ENCODE results near the gene KCNQ5.

KCNQ5 gene

DNA sequence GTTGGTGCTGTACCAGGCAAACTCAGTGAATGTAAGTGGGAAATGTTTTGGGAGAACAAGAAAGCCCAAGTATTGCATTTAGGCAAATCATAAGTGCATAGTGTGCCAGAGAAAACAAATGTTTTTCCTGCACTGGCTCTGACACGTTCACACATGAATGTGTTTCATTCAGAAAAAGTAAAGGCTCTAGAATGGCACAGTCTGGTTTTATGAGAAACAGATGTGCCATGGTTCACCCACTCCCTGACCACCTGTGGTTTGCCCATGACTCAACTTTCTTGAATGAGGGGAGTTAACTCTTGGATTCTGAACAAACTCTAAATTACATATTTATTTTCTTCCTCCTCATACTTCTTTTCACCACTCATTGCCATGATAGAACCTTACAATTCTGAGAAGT lies 126.9 kb downstream of the KCNQ5 start:
- peak; percentile 10 for DNase-seq

DNA sequence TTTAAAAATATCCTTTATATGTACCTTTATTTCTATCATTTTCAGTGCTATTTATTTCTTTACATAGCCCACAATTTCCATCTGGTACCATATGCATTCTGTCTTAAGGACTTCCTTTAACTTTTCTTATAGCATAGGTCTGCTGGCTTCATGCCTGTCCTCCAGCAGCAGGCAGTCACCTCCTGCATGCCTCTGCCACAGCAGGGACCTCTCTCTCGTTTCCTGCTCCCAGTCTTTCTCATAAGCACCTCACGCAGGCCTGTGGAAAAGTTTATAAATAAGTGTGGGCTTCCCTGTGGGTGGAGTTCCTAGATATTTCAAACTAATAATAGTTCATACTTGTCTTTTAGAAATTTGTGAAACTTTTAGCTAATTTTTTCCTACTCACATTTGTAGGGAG lies 133.9 kb downstream of the KCNQ5 start:
- no peak for DNase-seq

DNA sequence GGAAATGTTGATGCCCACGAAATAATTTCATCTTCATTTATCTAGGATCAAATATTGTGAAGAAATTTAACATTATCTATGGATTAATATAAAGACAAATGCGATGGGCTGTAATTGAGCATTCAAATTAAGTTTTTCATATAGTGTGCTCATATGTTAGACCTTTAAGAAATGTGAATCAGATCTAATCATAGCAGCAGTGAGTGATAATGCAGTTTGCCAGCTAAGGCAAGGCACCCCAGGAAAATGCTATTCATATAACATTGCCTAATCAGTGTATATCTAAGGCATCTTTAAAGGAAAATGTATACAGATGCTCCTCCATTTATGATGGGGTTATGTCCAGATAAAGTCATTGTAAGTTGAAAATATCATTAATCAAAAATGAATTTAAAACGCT lies 135.2 kb downstream of the KCNQ5 start:
- DNase-seq: no peak

DNA sequence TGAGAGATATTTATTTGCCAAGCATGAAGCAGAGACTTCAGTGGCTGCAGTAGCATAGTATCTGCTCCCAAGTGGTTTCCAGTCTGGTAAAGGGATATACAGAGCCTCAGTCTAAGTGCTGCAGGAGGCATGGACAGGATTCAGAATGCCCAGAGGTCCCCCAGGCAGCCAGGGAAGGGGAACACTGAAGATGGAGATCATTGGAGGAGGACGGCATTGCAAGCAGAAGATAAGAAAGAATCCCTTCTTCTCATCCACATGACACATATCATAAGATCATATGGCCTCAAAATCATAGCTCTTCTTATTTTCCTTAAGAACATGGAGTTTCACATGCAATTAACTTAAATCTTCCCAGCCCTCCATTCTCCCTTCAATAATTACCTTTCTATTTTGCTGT lies 136.1 kb downstream of the KCNQ5 start:
- no peak for DNase-seq

DNA sequence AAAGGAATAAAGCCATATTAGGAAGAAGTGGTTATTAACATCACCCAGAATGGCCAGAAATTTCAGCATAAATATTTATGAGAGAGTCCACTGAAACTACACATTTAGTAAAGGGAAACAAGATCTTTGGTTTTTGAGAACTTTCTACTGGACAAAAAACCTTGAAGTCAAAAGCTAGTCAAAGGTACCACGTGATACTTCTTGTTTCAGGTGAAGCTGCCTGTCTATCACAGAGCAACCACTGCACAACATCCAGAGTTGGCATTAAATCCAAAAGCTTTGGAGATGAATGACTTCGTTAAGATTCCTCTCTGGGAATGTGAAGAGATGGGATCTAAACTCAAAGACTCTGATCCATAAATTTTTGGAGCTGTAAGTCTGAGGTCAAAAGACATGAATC lies 137.0 kb downstream of the KCNQ5 start:
- DNase-seq: no peak

DNA sequence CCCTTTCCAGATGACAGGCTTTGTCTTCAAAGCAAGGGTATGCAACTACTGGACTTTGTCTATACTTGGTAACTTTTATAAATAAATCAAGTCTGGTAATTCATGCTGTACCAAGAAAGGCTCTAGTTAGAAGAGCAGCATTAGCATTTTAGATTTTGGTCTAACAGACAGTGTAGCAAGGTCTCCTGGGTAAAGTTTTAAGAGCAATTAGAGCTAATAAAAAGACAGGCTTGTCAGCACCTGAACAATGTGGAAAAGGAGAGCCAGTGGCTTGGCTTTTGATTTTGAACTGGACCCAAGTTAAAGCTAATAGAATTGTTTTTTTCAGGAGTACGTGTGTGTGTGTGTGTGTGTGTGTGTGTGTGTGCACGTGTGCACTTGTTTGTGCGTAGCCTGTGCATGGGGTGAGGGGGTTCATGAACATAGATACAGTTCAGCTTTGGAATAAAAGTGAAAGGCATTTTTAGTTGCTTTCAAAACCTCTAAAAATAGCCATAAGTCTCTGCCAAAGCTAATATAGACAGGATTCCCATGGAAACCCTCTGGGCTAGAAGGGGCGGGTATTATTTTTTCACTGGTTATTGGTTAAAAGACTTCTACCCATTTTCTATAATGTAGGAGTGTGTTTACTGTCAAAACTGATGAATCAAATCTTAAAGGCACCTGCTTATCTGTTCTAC lies 138.4 kb downstream of the KCNQ5 start:
- no peak for DNase-seq

DNA sequence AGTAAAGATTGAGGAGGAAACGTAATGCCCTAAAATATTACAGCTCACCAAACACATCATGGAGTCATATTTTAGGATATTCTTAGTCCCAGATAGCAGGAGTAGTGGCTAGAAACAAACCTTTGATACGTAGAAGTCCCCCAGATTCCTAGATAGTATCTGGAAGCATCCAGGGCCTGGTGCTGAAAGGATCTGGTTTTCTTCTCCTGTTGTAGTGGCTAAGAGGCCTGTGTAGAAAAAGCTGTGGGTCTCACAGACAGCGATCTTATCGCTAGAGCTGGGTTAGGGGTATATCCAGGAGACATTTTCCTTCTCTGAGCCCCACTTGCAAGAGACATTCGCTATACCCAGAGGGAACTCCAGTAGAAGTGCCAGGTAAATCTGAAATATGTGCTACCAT lies 139.9 kb downstream of the KCNQ5 start:
- DNase-seq: no peak

DNA sequence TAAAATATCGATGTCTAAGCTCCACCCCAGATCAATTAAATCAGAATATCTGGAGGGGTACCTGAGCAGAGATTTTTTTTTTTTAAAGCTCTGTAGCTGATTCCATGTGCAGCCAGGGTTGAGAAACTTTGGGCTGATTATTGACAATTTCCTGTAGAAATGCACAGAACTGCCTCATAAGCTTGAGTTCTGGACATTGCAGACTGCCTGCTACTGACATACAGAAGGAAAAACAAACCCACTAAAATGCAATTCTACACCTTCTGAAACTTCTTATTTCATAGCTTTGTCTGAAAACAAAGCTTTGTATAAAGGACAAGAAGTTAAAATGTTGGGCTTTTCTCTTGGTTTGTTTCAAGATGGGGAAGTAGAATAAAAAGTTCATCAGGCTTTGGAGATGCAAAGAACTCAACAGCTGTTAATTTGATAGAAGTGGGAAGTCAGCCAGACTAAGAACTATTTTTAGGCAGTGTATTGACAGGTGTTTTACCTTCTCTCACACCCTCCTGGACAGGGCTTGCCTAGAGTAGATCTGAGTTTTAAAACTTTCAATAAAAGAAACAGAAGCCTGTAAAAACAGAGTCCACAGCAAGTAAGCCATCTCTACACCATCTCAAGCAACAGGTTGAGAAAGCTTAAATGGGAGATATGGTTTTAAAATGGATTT lies 147.7 kb downstream of the KCNQ5 start:
- DNase-seq: no peak

DNA sequence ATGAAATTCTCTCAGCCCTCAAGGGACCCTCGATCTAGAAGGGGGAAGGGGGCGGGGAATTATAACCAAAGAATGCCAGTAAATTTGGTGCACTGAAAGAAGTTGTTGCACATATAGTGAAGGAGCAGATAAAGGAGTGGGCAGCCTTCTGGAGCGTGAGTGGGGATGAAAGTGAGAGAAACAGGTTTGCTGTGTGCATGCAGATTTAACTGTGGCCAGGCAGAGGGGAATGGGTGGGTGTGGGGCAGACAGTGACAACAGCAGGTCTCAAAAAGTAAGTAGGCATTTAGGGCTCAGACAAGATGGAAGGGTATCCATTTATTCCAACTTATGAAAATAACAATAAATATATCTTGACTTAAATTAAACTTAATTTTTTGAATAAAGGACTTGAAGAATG lies 149.1 kb downstream of the KCNQ5 start:
- no peak for DNase-seq

DNA sequence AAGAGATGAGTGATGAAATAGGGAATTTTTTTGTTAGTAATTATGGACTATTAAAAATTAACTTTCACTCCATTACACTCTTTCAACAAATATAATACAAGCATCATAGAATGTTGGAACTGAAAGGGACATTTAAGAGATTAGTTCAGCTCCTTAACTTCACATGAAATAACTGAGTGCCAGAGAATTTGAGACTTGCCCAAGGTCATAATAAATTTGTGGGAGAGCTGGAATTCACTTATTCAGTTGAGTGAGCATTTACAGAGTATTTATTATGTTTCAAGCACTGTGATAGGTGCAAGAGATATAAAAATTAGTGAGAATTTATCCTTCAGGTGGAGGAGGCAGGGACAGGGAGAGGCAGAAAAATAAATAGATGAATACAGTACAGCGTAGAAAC lies 154.6 kb downstream of the KCNQ5 start:
- no peak for DNase-seq

DNA sequence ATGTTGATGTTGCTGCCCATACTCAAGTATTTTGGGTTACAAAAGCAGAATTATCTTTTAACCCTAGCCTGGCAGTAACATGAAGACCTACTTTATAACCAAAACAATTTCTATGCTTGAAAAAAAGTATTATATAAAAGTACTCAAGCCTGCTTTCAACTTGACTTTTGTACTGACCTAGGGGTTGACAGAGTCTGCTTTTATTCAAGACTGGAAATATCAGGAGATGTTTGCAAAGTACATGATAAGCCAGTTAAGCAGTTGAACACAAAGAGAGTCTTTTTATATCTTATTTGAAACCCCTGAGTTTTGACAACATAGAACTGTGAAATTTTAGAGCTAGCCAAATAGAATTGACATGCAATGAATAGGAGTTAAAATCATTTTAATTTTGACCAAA lies 159.8 kb downstream of the KCNQ5 start:
- DNase-seq: no peak

DNA sequence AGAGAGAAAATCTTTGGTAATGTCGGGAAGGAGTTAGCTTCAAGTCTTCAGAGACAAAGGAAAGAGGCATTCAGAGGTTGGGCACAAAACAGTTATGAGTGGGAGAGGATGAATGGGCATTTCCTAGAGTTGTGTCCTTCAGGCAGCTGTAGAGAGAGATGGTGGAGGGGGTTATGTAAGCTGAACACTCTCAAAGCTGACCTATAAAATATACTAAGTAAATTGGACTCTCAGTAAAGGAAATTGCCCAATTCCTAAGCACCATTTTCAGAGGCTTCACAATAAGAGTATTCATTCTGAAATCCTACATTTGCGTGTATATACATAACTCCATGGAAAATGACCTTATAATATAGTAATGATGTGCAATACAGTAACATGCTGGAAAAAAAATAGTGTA lies 161.2 kb downstream of the KCNQ5 start:
- DNase-seq: no peak

DNA sequence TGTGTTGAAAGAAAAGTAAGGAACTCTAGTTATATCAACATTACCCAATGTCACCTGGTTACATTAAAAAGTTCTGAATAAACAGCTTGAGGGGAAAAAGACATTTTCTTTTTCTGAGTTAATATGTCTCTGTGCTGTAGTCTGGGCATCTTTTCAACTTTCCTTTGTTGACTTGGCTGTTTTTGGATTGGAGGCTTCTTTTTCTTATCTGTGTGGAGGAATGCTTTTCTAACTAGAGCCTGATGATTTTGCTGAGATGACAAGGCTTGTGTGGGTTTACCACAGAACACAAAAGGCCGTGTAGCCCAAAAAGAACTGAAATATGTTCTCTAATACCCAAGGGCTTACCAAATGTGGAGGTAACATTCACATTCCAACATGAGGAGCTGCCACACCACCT lies 161.8 kb downstream of the KCNQ5 start:
- no peak for DNase-seq

DNA sequence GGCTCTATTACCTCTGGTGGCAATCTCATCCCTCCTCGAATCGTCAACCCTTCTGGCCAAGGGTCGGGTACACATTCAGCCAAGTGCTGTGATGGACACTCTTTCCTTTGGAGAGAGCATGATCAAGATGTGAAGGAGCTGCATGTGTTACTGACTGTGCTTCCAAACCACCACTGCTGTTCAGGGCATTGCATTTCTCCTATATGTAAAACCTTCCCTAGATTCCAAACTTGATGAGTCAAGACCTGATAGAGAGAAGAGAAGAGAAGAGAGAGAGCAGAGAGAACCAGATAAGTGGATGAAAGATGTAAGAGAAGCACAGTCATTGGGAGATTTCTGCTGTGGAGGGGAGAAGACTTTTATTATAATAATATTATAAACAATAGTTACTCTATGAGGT lies 162.2 kb downstream of the KCNQ5 start:
- no peak for DNase-seq

DNA sequence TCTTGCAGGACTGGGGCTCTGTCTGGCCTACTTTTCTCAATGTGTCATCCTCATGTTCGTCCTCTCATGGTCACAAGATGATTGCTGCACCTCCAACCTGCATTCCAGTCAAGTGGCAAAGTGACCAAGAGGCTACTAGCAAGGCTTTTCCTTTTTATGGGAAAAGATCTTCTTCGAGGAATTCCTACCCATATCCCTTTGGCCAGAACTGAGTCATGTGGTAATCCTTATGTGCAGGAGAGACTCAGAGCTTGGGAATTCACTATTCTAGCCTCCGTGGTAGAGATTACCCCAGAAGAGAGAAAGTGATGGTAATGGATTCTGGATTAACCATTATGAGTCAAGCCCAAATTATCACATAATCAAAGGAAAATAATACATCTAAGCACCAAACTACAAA lies 162.7 kb downstream of the KCNQ5 start:
- DNase-seq: no peak

DNA sequence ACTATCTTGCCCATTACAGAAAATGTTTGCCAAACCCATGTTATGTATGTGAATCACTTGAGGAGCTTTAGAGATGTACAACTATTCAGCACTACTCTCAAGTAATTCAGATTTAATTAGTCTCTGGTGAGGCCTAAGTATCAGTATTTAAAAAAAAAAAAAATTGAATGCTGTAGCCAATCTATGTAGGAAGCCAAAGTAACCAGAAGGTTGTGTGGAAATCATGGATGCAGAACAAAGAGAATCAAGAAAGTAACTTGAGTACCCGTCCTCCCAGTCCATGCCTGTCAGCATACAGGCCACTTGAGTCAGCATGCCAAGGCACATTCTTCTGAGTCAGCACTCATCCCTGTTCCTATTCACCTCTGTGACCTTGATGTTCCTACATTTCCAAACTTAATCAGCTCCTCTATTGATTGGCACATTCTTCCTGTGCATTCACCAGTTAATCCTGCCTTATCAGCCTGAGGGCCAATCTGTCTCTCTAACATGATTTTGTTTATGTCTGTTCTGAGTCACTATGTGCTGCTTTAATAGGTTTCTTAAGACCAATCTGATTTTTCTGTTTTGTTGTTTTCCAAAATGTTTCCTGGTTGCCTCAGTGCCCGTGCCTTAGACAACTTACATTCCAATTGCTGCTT lies 165.6 kb downstream of the KCNQ5 start:
- no peak for DNase-seq

DNA sequence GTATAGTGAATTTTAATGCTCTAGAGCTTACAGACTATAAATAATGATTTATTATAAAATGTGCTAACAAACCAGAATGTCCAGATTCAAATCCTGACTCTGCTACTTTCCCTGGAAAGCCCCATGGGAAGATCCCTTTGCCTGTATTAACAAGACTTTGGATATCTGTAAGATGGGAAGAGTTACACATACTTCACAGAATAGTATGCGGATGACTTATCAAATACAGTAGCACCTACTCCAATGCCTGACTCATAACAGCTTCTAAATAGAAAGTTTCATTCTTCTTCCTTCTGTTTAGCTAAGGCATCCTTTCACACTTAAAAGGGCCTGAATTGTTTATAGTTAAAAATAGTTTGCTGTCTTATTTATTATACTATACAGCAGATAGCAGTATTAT lies 166.3 kb downstream of the KCNQ5 start:
- DNase-seq: no peak

DNA sequence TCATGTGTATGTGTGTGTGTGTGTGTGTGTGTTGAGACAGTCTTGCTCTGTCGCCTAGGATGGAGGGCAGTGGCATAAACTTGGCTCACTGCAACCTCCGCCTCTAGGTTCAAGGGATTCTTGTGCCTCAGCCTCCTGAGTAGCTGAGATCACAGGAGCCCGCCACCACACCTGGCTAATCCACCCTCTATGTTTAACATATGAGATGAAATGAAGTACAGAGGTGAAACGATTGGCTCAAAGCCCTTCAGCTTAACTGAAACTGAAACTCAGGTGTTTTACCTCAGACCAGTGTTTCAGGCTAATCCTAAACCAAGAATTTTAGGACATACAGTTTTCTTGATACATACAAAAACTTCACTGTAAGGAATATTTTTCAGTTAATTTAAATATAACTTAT lies 167.3 kb downstream of the KCNQ5 start:
- DNase-seq: no peak

DNA sequence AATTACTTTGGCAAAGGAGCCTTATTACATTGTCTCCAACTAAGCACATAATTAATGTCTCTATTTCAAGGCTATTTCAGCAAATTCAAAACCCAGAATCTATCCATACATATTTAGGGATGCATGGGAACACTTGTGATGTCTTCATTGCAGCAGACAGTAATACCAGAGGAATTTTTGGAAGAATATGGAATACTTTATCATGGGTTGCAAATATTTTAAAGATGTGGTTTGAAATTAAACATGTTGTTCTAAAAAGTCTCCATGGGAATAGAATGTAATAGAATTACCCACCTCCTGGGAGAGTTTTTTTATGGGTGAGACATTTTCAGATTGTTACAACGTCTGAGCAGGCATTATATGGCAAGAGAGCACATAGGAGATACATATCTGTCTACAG lies 170.8 kb downstream of the KCNQ5 start:
- no peak for DNase-seq

DNA sequence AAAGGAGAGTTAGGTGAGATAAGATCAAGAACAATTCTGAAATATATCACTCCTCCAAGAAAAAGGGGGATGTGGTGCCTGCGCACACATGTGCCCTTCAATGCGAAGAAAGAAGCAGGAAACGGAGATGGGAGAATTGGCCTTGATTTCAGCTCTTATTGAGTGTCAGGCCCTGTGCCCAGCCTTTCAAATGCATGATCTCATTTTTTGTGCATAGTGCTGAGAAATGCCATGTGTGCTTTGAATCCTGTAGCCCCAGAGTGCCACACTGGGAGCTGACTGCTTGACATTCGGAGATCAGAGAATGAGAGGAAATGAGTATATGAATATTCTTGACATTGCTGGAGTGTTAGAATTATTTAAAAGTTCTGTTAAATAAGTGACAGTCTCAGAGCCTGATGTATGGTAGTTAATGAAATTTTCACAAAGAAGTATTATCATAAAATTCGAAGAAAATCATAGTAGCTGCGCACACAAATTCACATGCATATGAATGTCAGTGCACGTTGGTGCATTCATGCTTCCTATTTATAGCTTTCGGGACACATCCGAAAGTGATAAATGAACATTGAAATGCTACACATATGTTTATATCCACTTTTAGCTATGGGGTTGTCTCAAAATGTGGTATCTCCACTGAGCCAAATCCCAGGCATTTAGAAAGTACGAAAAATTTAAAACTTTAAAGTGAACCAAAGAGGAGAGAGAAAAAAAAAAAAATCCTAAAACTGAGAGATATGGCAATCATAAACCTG lies 172.0 kb downstream of the KCNQ5 start:
- DNase-seq: no peak

DNA sequence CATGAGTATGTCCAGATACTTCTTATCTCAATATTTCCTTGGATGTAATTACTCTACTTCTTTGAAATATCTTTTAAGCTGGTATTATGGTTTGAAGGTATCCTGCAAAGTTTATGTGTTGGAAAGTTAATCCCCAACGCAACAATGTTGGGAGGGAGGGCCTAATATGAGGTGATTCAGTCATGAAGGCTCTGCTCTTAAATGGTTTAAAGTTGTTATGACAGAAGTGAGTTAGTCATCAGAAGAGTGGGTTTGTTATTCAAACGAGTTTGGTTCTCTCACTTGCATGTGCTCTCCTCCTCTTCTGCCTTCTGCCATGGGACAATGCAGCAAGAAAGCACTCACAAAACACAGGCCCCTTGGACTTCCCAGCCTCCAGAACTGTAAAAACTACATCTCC lies 176.3 kb downstream of the KCNQ5 start:
- no peak for DNase-seq

DNA sequence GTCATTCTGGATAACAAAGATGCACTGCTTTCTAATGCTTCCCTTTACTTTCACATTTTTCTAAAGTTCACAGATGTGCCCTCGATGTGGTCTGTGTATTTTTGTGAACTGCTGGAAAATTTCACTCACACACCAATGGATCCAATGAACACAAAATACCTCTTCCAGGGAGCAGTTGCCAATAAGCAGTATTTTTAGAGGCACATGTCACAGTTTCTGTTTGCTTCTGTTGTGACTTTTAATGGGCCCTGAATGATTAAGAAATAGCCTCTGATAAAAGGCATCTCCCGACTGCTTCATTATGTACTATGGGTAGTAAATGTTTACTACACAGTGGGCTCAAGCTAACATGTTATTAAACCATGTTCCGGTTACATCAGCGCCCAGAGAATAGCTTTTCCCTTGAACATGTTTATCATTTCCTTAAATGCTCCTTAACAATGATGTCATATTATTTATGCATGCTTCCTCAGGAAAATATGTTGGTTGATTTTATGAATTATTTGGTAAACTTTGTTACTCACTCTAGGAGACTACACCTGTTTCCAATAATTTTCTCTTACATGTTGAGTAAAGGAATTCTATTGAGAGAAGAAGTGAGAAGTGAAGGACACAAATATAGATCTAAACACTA lies 188.0 kb downstream of the KCNQ5 start:
- DNase-seq: no peak

DNA sequence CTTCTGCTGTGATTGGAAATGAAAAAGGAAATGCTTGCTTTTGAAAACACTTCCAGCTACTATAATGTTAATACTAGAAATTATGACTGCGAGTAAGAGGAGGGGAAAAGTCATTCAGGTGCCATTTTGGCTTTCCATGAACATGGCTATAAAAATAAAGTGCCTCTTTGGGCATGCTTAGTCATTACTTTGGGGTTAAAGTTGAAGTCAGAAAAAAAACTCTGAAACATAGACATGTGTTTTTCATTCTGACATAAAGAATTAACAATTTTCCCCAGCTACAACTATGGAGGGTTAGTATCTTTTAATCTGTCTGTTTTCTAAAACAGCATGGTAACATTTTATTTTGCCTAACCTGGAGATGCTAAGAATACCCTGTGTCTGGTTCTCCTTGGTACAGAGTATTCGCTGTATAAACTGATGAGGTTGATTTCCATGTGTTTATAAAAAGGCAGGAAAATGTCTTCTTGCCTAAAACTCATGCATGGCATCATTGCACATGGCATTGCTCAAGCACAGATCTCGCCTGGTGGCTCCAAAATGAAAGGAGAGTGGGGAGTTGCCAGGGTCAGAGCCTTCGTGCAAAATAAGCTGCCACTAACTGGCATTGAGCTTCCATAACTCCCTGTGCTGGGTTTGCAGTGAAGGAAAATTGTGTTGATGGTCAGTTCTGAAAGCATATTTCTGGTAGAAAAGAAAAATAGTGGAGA lies 188.9 kb downstream of the KCNQ5 start:
- no peak for DNase-seq

Data from stimulated activated CD4-positive, alpha-beta T cell treated with anti-CD3 and anti-CD28 coated beads, Interleukin-1b, Interleukin-23, amount 100 ng/mL, for 48 hours (primary cell).